PFSK-1 (cell line): Measurements from ENCODE around the gene LRCH3.

Source experiments
- POLR2AphosphoS5 ChIP-seq: IDR thresholded peaks from 2 replicates; pipeline ENCODE4 v1.6.1; 2012; ENCODE audit warnings: low read depth, mild to moderate bottlenecking, control low read depth, low read length, moderate library complexity
- REST ChIP-seq, 2 experiments: IDR thresholded peaks; 2 replicates each; pipeline versions ENCODE4 v1.6.1 to v1.8.0; 2011 to 2012; ENCODE audit warnings: low read depth in 2 of 2, low read length in 2 of 2, control low read depth in 1 of 2, inconsistent platforms in 1 of 2, mild to moderate bottlenecking in 1 of 2, moderate library complexity in 1 of 2; ENCODE audit not compliant: insufficient read depth in 1 of 2

- TF ChIP-seq POLR2AphosphoS5 (no peak), REST (IDR thresholded peaks at IDR 0.05; ENCODE audit: insufficient read depth in 1 of 2, low read depth in 2 of 2, low read length in 2 of 2) (no peak)
Measured at GRCh38 chr3:197830967-197831313, 39.9 kb downstream of the LRCH3 start.
